Measurements from ENCODE around the gene MTIF2. TPM values are rescaled to one million over a fixed set of nuclear protein-coding genes. Genes with fewer than 3 reads are reported as not detected.

MTIF2 gene
- total and polyA plus RNA-seq, 2 donors (not counting 3 experiments of a cell fraction or from before 2014, with no cell fraction given), result 9.3 to 26.9 TPM

DNA sequence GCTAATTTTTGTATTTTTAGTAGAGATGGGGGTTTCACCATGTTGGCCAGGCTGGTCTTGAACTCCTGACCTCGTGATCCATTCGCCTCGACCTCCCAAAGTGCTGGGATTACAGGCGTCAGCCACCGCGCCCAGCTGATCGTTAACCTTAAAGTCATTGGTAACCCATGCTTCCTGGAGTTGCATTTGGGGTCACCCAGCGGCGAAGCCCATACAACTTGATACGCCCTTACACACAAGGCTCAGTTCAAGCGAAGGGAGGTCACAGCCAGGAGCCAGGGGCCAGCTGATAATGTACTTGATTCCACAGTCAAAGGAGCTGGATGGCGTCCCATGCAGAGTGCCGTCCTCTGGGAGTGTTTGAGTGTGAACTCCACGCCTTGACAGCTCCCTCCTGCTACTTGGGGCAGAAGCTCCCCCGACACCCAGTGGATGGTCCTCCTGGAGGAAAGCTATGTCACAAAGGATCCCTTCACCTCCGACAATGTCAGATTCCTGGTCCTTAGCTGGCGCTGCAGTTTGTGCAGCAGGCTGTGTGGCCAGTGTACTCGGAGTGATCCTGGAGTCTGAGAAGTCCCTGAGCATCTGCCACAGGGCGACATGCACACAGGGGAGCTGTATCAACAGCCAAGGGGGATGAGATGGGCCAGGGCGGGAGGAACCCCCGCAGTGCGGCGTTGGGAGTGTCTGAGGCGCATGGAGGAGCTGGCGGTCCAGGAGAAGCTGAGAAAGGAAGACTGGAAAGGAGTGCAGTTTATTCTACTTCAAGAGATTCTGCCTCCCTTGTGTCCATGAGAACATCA, 44.9 kb downstream of the MTIF2 start:
- POLR2A ChIA-PET, result interaction anchor here (0.9 to 1.3 kb wide), 3 partner anchors 8 to 38 kb away, joined by 3 to 5 read pairs (median 3); partner anchors contain the start of genes CLHC1 and RPS27A
- FAIRE-seq (no peak), DNase-seq (ENCODE audit: low read depth, low spot score) (no peak)
- dilution Hi-C loops (cut with MboI; ENCODE audit: extremely low pct_ligation_motif_present, low sequenced_read_pairs) (no loop called here), intact Hi-C loops (cut with micrococcal nuclease) (loop anchor here (2.0 kb wide), 1 partner anchor 501 kb away; the partner anchor contains the start of gene EML6)
- no peaks in the 10 kb centered on the region for H3K36me3 ChIP-seq (ENCODE audit: control insufficient read depth in 2 of 2, extremely low read depth in 1 of 2, insufficient read depth in 2 of 2, low read length in 2 of 2)
- TF ChIP-seq POLR2AphosphoS5 (IDR thresholded peaks at IDR 0.05; ENCODE audit: insufficient read depth, low read depth, low read length) (no peak), MYC (IDR thresholded peaks at IDR 0.05; ENCODE audit: low read depth, low read length) (no peak), JUN (IDR thresholded peaks at IDR 0.05; ENCODE audit: borderline replicate concordance, insufficient read depth, insufficient read length, low read depth) (no peak), EZH2 (IDR thresholded peaks at IDR 0.05; ENCODE audit: borderline replicate concordance, low read depth, low read length, severe bottlenecking) (no peak), FOS (IDR thresholded peaks at IDR 0.05; ENCODE audit: borderline replicate concordance, insufficient read depth, low read length) (no peak), GATA2 (IDR thresholded peaks at IDR 0.05; ENCODE audit: insufficient read depth, insufficient read length, low read depth, low read length) (no peak), POLR2A (IDR thresholded peaks at IDR 0.05; ENCODE audit: low read depth, low read length) (no peak)
- TF ChIP-seq, protein P1, sequence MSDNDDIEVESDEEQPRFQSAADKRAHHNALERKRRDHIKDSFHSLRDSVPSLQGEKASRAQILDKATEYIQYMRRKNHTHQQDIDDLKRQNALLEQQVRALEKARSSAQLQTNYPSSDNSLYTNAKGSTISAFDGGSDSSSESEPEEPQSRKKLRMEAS (IDR thresholded peaks at IDR 0.05; ENCODE audit: insufficient read depth, insufficient read length), result no peak
- TF ChIP-seq, protein P2, sequence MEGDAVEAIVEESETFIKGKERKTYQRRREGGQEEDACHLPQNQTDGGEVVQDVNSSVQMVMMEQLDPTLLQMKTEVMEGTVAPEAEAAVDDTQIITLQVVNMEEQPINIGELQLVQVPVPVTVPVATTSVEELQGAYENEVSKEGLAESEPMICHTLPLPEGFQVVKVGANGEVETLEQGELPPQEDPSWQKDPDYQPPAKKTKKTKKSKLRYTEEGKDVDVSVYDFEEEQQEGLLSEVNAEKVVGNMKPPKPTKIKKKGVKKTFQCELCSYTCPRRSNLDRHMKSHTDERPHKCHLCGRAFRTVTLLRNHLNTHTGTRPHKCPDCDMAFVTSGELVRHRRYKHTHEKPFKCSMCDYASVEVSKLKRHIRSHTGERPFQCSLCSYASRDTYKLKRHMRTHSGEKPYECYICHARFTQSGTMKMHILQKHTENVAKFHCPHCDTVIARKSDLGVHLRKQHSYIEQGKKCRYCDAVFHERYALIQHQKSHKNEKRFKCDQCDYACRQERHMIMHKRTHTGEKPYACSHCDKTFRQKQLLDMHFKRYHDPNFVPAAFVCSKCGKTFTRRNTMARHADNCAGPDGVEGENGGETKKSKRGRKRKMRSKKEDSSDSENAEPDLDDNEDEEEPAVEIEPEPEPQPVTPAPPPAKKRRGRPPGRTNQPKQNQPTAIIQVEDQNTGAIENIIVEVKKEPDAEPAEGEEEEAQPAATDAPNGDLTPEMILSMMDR (IDR thresholded peaks at IDR 0.05; ENCODE audit: extremely low read depth in 1 of 2, insufficient read depth in 1 of 2, low read depth in 1 of 2, low read length in 2 of 2), result no peak
- no peaks in the 10 kb centered on the region for H3K9me3 ChIP-seq (replicated peaks; ENCODE audit: control insufficient read depth, insufficient read depth, low read length)
- no peak overlapping the region for H3K4me3 ChIP-seq (replicated peaks in 1 of 3; ENCODE audit: insufficient read depth in 1 of 3, low read depth in 1 of 3, low read length in 3 of 3)
- H2AFZ ChIP-seq (ENCODE audit: low read depth, low read length), result peak overlapping the region; percentile 29
- no peak overlapping the region for H3K27ac ChIP-seq (ENCODE audit: insufficient read depth, low read depth, low read length)
- no peaks in the 10 kb centered on the region for H3K79me2 ChIP-seq (ENCODE audit: control insufficient read depth, insufficient read depth, low read length)
- no TSS peak for BruUV-seq (replicated peaks)
- no peaks in the 10 kb centered on the region for H3K27me3 ChIP-seq (ENCODE audit: control insufficient read depth in 2 of 2, insufficient read depth in 2 of 2, low read length in 2 of 2)
- H3K9ac ChIP-seq (replicated peaks; ENCODE audit: extremely low read depth, insufficient read depth, low read length), result no peak overlapping the region
- H4K20me1 ChIP-seq (replicated peaks; ENCODE audit: control insufficient read depth, extremely low read depth, insufficient read depth, low read length), result no peaks in the 10 kb centered on the region
- CTCF ChIA-PET, result interaction anchor here (0.8 to 1.6 kb wide), 6 partner anchors 8 to 1117 kb away, joined by 3 to 6 read pairs (median 4); partner anchors contain the start of genes CLHC1 and RPS27A
- peaks cover 14% of the 10 kb centered on the region for H3K4me1 ChIP-seq (ENCODE audit: control insufficient read depth, extremely low read depth, insufficient read depth, low read length)
- H3K4me2 ChIP-seq (ENCODE audit: insufficient read depth, low read length), result no peak overlapping the region
- H3K9me1 ChIP-seq (replicated peaks; ENCODE audit: control insufficient read depth, extremely low read depth, insufficient read depth, low read length), result no peaks in the 10 kb centered on the region
